Left ventricle myocardium inferior (tissue), 1 donor: Measurements from ENCODE around the gene FYTTD1. TPM values are rescaled to one million over a fixed set of nuclear protein-coding genes. Genes with fewer than 3 reads are reported as not detected.
A peak's percentile ranks its signal among the peaks of the same experiment; 100 is the strongest.

Experiments used
- DNase-seq: peaks from one replicate; pipeline ENCODE4 v3.0.0-alpha.2; 2020
- H3K27ac ChIP-seq: fragments of 200-600 bp; replicated peaks from 2 replicates; pipeline ENCODE4 v1.8.0; 2021
- H3K27me3 ChIP-seq: fragments of 200-600 bp; 2 replicates; pipeline ENCODE4 v1.8.0; 2021; ENCODE audit warnings: low read depth
- H3K36me3 ChIP-seq: fragments of 200-600 bp; 2 replicates; pipeline ENCODE4 v1.8.0; 2021
- H3K4me1 ChIP-seq: fragments of 200-600 bp; 2 replicates; pipeline ENCODE4 v1.8.0; 2021
- H3K4me3 ChIP-seq: fragments of 200-600 bp; 2 replicates; pipeline ENCODE4 v1.8.0; 2021; ENCODE audit warnings: mild to moderate bottlenecking, moderate library complexity
- H3K9me3 ChIP-seq: fragments of 200-600 bp; replicated peaks from 2 replicates; pipeline ENCODE4 v1.8.0; 2021
- CTCF ChIP-seq: fragments of 200-600 bp; IDR thresholded peaks from 2 replicates; pipeline ENCODE4 v1.8.0; 2021; ENCODE audit warnings: antibody characterized with exemption, mild to moderate bottlenecking, borderline replicate concordance
- intact Hi-C: fragments of 100-400 bp; cut with micrococcal nuclease; formaldehyde crosslinking; loops from one replicate; pipeline ENCODE4 v1.11.0; 2022
- total RNA-seq: library from RNA; stranded (reverse); fragmentation: NEBNext Ultra II Directional; extraction: Animal tissue kit (Norgen Biotek cat#: 25700); gene quantifications from one replicate; pipeline ENCODE4 v1.2.1, GENCODE V29; 2021
- donor health status: DM: no; HTN: yes; CAD: no; lungs with severe emphysema.

Gene FYTTD1
- total RNA-seq, 1 donor from 2014 or later = 78.7 TPM

GRCh38 chr3:197758512-197758911 is 8.8 kb downstream of the FYTTD1 start:
- Histone ChIP-seq H3K36me3 (peaks cover 50% of the 10 kb centered on the region), H3K9me3 (no peaks in the 10 kb centered on the region), H3K4me1 (peaks cover 70% of the 10 kb centered on the region), H3K27ac (peak overlapping the region; percentile 72), H3K27me3 (no peaks in the 10 kb centered on the region), H3K4me3 (no peak overlapping the region)
- intact Hi-C loops = no loop called here
- no peak for DNase-seq
- TF ChIP-seq CTCF = no peak

GRCh38 chr3:197761784-197762183 is 12.1 kb downstream of the FYTTD1 start:
- Histone ChIP-seq H3K4me1 (peaks cover 38% of the 10 kb centered on the region), H3K27me3 (no peaks in the 10 kb centered on the region), H3K27ac (peak overlapping the region; percentile 19), H3K9me3 (no peaks in the 10 kb centered on the region), H3K36me3 (peaks cover 71% of the 10 kb centered on the region), H3K4me3 (no peak overlapping the region)
- no peak for TF ChIP-seq CTCF
- DNase-seq = no peak
- intact Hi-C loops = no loop called here

GRCh38 chr3:197775317-197775716 is 25.6 kb downstream of the FYTTD1 start:
- peaks cover 93% of the 10 kb centered on the region for H3K36me3 ChIP-seq
- no peak for TF ChIP-seq CTCF
- H3K4me3 ChIP-seq = no peak overlapping the region
- H3K27me3 ChIP-seq = no peaks in the 10 kb centered on the region
- peak overlapping the region; percentile 50 for H3K27ac ChIP-seq
- DNase-seq = no peak
- no peaks in the 10 kb centered on the region for H3K4me1 ChIP-seq
- H3K9me3 ChIP-seq = no peaks in the 10 kb centered on the region
- intact Hi-C loops = no loop called here

- H3K27me3 ChIP-seq = no peaks in the 10 kb centered on the region
- H3K36me3 ChIP-seq = peaks cover 76% of the 10 kb centered on the region
- intact Hi-C loops = no loop called here
- TF ChIP-seq CTCF = no peak
- H3K27ac ChIP-seq = no peak overlapping the region
- H3K4me1 ChIP-seq = no peaks in the 10 kb centered on the region
- no peak for DNase-seq
- no peaks in the 10 kb centered on the region for H3K9me3 ChIP-seq
- H3K4me3 ChIP-seq = no peak overlapping the region
Observed at GRCh38 chr3:197782230-197782629, 32.5 kb downstream of the FYTTD1 start.

- H3K9me3 ChIP-seq = no peaks in the 10 kb centered on the region
- H3K27ac ChIP-seq = no peak overlapping the region
- intact Hi-C loops = no loop called here
- no peak for TF ChIP-seq CTCF
- no peak overlapping the region for H3K4me3 ChIP-seq
- H3K36me3 ChIP-seq = peaks cover 58% of the 10 kb centered on the region
- H3K4me1 ChIP-seq = no peaks in the 10 kb centered on the region
- no peaks in the 10 kb centered on the region for H3K27me3 ChIP-seq
- no peak for DNase-seq
Observed at GRCh38 chr3:197784019-197784585, 34.4 kb downstream of the FYTTD1 start.
